ENCODE results near the gene TTBK2.

Gene TTBK2

GRCh38 chr15:42939841-42940240 is 19.3 kb upstream of the TTBK2 start (continued):
- no peak for TF ChIP-seq ZFP3 (tag by site-specific recombination; IDR thresholded peaks at IDR 0.05; ENCODE audit: low read depth)
- no peak for TF ChIP-seq ZNF623 (tag by site-specific recombination; IDR thresholded peaks at IDR 0.05)

GRCh38 chr15:42937143-42937542 is 16.6 kb upstream of the TTBK2 start:
- H3K36me3 ChIP-seq (ENCODE audit: control insufficient read depth in 2 of 2, insufficient read depth in 1 of 2, low read length in 2 of 2), result no peaks in the 10 kb centered on the region
- TF ChIP-seq ZNF146 (tag by site-specific recombination; IDR thresholded peaks at IDR 0.05) (peak; percentile 89), ZNF747 (tag by site-specific recombination; IDR thresholded peaks at IDR 0.05) (no peak)
- no peak overlapping the region for H3K27ac ChIP-seq (ENCODE audit: extremely low read depth, low read depth, low read length)
- H3K4me3 ChIP-seq (ENCODE audit: low read depth, low read length), result no peak overlapping the region
- ChIA-PET CTCF (interaction anchor here (0.7 kb wide), 1 partner anchor 228 kb away, joined by 3 read pairs; no protein-coding TSS in a partner anchor), POLR2A (no interaction called here)
- H3K4me1 ChIP-seq (ENCODE audit: control insufficient read depth, insufficient read depth, low read length), result 0 out of 2 replicates have a peak, but pooled peaks cover 2% of the 10 kb centered on the region
- H3K9me3 ChIP-seq (ENCODE audit: control insufficient read depth, insufficient read depth, low read depth, low read length), result no peaks in the 10 kb centered on the region

- ChIA-PET CTCF (interaction anchor here (1.3 kb wide), 1 partner anchor 11 kb away, joined by 4 read pairs; no protein-coding TSS in a partner anchor), POLR2A (no interaction called here)
- Histone ChIP-seq H3K27ac (ENCODE audit: extremely low read depth, low read depth, low read length) (no peak overlapping the region), H3K9me3 (ENCODE audit: control insufficient read depth, insufficient read depth, low read depth, low read length) (no peaks in the 10 kb centered on the region), H3K4me1 (ENCODE audit: control insufficient read depth, insufficient read depth, low read length) (0 out of 2 replicates have a peak, but pooled peaks cover 2% of the 10 kb centered on the region), H3K36me3 (ENCODE audit: control insufficient read depth in 2 of 2, insufficient read depth in 1 of 2, low read length in 2 of 2) (no peaks in the 10 kb centered on the region), H3K4me3 (ENCODE audit: low read depth, low read length) (no peak overlapping the region)
- TF ChIP-seq KLF8 (tag by site-specific recombination; IDR thresholded peaks at IDR 0.05) (no peak), ZNF549 (tag by site-specific recombination; IDR thresholded peaks at IDR 0.05) (no peak), ZNF416 (tag by site-specific recombination; IDR thresholded peaks at IDR 0.05) (no peak), ZBTB21 (tag by site-specific recombination; IDR thresholded peaks at IDR 0.05) (no peak), ZNF792 (tag by site-specific recombination; IDR thresholded peaks at IDR 0.05) (no peak), ZBTB8A (tag by site-specific recombination; IDR thresholded peaks at IDR 0.05) (no peak), PRDM1 (tag by site-specific recombination; IDR thresholded peaks at IDR 0.05) (no peak), ZNF501 (tag by site-specific recombination; IDR thresholded peaks at IDR 0.05) (no peak), OVOL3 (tag by site-specific recombination; IDR thresholded peaks at IDR 0.05) (no peak), ZNF146 (tag by site-specific recombination; IDR thresholded peaks at IDR 0.05) (no peak), ZBTB1 (tag by site-specific recombination; IDR thresholded peaks at IDR 0.05) (no peak), PRDM6 (tag by site-specific recombination; IDR thresholded peaks at IDR 0.05) (no peak), ZNF248 (tag by site-specific recombination; IDR thresholded peaks at IDR 0.05) (no peak)
Observed at GRCh38 chr15:42933886-42934667, 13.5 kb upstream of the TTBK2 start.

GRCh38 chr15:42932833-42933515 is 12.4 kb upstream of the TTBK2 start:
- POLR2A ChIA-PET, result no interaction called here
- Histone ChIP-seq H3K4me3 (ENCODE audit: low read depth, low read length) (no peak overlapping the region), H3K9me3 (ENCODE audit: control insufficient read depth, insufficient read depth, low read depth, low read length) (no peaks in the 10 kb centered on the region), H3K36me3 (ENCODE audit: control insufficient read depth in 2 of 2, insufficient read depth in 1 of 2, low read length in 2 of 2) (no peaks in the 10 kb centered on the region), H3K27ac (ENCODE audit: extremely low read depth, low read depth, low read length) (no peak overlapping the region), H3K4me1 (ENCODE audit: control insufficient read depth, insufficient read depth, low read length) (0 out of 2 replicates have a peak, but pooled peaks cover 2% of the 10 kb centered on the region)
- no peak for TF ChIP-seq ZNF214 (tag by site-specific recombination; IDR thresholded peaks at IDR 0.05; ENCODE audit: borderline replicate concordance)
- TF ChIP-seq ZNF426 (tag by site-specific recombination; IDR thresholded peaks at IDR 0.05), result no peak
- no peak for TF ChIP-seq ZNF175 (tag by site-specific recombination; IDR thresholded peaks at IDR 0.05)
- no peak for TF ChIP-seq ZNF600 (tag by site-specific recombination; IDR thresholded peaks at IDR 0.05)
- TF ChIP-seq ZNF398 (tag by site-specific recombination; IDR thresholded peaks at IDR 0.05), result no peak
- TF ChIP-seq ELK4 (IDR thresholded peaks at IDR 0.05; ENCODE audit: borderline replicate concordance, low read depth, low read length), result no peak
- CTCF ChIA-PET, result interaction anchor here (0.7 kb wide), 1 partner anchor 10 kb away, joined by 5 read pairs; no protein-coding TSS in a partner anchor

Measured in HEK293 (cell line).